Stimulated activated CD4-positive, alpha-beta T cell treated with anti-CD3 and anti-CD28 coated beads, Interleukin-15, amount 100 ng/mL, for 1 hour (primary cell): ENCODE data around the gene ARID3B.

Experiments used
- DNase-seq, 2 donors: peaks; one replicate each; pipeline ENCODE4 v3.0.0-alpha.2; 2020; ENCODE audit warnings: low read depth in 1 of 2, low spot score in 1 of 2

Gene ARID3B

DNA sequence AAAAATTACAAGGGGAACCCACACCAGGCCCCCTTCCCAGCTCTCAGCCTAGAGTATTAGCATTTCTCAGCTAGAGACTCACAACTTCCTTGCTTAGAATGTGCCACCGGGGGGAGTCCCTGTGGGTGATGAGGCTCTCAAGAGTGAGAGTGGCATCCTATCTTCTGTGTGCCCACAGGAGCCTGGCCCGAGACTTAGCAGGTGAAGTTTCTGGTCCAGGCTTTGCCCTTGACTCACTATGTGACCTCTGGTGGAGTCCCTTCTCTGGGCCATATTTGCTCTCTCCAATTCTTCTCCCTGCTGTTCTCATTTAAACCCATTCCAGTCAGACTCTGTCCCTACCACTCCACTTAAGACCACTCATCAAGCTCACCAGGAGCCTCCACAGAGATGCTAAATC, 92.8 kb downstream of the ARID3B start:
- DNase-seq, result no peak

DNA sequence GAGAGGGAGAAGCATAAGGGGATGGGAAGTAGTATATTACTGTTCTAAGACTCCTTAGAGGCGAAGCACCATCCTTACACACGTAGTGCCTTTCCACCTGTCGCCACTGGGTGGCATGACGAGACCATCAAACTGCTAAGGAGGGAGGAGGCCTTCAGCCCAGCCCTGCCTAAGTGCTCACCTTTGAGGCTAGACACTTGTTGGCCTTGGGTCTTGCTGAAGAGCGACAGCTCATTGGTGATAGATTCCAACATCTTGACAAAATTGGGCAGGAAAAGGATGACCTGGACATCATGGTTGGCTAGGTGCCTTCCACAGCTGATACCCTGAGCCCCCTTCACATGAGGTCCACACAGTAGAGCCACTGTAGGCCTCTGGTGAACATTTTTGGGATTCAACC, 94.2 kb downstream of the ARID3B start:
- peak; percentile 55 to 60 for DNase-seq

DNA sequence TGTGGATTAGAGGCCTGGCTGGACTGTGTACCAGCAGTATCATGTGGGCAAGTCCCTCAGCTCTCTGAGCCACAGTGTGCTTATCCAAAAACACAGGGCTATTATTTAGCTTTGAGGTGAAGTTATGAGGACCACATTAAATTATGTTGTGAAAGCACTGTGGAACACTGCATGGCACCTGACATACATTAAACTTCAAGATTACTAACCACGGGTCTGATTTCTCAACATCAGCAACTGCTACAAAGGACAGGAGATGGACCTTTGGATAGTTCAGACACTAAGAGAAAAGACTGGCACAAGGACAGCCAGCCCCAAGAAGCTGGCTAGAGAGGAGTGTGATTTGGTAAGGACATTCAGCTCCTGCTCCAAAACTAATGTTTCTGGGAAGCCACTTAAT, 96.0 kb downstream of the ARID3B start:
- no peak for DNase-seq

DNA sequence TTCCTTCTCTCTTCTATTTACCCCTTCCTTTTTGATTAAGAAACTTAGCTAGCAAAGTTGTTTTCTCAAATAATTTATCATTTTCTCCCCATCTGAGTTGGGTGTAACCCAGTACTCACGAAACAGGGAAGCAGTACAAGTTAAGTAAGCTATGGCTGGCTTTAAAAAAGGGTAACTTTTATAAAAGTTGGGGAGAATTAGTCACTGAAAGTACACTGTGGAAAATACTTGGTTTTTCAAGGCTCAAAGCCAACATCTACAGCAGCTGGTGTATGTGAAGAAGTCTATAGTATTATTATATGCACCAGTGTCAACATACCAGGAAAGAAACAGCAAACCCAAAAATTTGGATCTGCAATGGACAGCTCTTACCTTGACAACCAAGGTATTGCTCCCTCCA, 100.1 kb downstream of the ARID3B start:
- no peak for DNase-seq

DNA sequence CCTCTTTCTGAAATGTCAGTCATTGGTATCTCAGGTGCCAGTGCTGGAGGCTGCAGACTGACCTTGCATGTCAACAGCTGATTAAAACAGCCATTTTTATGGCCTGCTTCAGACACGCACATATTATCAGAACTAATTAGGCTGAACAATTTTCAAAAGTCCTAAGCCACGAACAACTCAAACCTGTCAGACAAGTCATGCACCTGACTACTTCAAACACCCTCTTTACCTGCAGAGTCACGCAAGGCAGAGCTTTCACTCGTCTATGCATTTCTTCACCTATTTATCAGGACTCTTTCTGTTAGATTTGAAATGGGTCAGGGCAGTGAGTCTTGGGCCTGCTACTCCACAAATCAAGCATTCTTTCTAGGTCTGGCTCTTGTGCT, 101.3 kb downstream of the ARID3B start:
- DNase-seq, result no peak

DNA sequence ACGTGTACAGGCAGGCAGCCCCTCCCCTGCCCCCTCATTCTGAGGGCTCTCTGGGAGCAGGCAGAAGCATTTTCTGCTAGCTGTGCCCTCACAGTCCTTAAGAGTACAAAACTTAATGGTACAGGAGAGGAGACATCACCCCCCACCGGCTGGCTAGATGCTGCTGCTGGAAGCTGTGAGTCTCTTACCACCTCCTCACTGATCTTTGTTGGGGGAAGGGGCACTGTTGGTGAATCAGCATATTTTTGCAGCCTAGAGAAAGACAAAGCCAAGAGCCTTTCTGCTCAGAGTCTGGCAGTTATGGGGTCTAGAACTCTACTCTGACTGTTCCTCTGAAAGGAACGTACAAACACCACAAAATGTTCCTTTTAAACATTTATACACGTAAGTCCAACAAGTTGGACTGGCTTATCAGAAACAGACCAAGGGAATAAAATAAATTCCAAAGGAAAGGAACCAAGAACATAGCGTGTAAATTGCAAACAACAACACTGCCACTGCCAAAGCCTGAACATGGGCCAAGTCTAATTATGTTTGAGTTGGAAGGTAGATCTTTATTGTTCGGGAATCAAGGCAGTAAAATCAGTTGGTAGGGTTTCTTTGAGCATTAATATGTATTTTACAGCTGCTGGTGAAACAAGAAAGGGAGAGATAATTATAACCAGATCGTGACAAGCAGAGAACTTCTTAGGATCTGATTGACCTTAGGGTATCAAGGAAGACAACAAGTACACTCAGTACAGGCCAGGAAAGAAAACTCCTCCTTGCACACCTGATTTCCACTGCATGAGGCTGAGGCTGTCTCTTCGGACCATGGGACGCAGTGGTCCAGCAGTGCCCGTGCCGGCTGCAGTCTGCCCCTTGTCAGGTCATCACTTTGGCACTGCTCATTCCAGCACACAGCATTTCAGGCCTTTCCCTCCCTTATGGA, 102.0 kb downstream of the ARID3B start:
- DNase-seq, result no peak

DNA sequence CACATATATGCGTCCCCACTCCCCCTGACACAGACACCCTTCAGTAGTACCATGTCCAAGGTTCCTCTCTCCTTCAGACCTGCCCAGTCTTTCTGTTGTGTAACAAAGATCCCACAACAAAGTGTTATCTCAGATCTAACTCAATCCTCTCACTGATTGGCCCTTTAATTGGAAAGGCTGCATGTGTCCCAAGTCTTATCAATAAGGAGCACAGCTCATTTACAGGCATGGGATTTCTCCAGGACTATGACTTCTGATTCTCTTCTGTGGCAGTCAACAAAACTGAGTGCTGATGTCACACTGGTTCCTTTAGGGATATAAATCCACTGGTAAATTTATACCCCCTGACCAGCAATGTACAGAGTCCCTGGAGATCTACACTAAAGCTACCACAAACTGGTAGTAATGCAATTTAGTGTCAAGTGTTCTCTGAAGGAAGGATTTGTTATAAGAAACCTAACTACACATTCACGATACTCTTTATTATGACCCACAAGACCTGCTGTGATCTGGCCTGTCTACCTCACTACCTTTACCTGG, 102.7 kb downstream of the ARID3B start:
- no peak for DNase-seq

DNA sequence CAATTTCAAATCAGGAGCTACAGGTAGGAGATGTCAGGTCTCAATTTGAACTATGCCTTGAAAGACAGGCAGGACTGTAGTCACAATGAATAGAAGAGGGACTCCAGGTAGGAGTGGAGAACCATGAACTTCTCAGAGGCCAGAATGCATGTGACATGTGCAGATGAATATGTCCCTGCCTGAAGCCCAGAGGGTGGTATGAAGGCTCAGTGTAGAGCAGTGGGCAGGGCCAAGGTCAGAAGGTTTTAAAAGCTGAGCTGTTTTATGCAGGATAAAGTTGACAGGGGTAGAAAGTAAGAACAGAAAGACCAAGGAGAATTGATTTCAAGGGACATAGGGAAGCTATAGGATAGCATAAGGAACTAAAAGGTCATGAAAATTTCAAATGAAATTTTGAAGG, 105.5 kb downstream of the ARID3B start:
- DNase-seq, result no peak
